ENCODE results near the gene CORO6. TPM values are rescaled to one million over a fixed set of nuclear protein-coding genes. Genes with fewer than 3 reads are reported as not detected.

CORO6 gene
- total RNA-seq, 4 donors from 2014 or later = 65.3 to 161 (median 99.2) TPM

GRCh38 chr17:29620779-29621500, 1.8 kb downstream of the CORO6 start:
- TF ChIP-seq POLR2A (IDR thresholded peaks at IDR 0.05) = no peak
- no peak for TF ChIP-seq CTCF (IDR thresholded peaks at IDR 0.05)

GRCh38 chr17:29620271-29620670, 2.4 kb downstream of the CORO6 start:
- TF ChIP-seq CTCF (IDR thresholded peaks at IDR 0.05) (no peak), POLR2A (IDR thresholded peaks at IDR 0.05) (no peak)
- intact Hi-C loops (cut with DNase I) = no loop called here
- WGBS, 2 donors = 94 to 100% methylated on average over 4 of the region's 4 CpGs
- Histone ChIP-seq H3K27ac (no peak overlapping the region), H3K4me1 (peaks cover 31 to 72% of the 10 kb centered on the region in 2 donors), H3K9me3 (no peaks in the 10 kb centered on the region), H3K4me3 (replicated peaks in 1 of 3) (no peak overlapping the region), H3K27me3 (no peaks in the 10 kb centered on the region), H3K36me3 (no peaks in the 10 kb centered on the region)
- DNase-seq = no peak

More at GRCh38 chr17:29620779-29621500, 1.8 kb downstream of the CORO6 start:
- 96% methylated on average over 12 of the region's 12 CpGs for WGBS, 2 donors
- Histone ChIP-seq H3K36me3 (no peaks in the 10 kb centered on the region), H3K27me3 (no peaks in the 10 kb centered on the region), H3K4me3 (replicated peaks in 1 of 3) (no peak overlapping the region), H3K9me3 (no peaks in the 10 kb centered on the region), H3K27ac (no peak overlapping the region), H3K4me1 (peaks cover 25 to 75% of the 10 kb centered on the region in 2 donors)
- DNase-seq = no peak
- intact Hi-C loops (cut with DNase I) = no loop called here

- no peaks in the 10 kb centered on the region for H3K36me3 ChIP-seq
- no peak overlapping the region for H3K4me3 ChIP-seq (replicated peaks in 1 of 3)
- TF ChIP-seq POLR2A (IDR thresholded peaks at IDR 0.05) (no peak), CTCF (IDR thresholded peaks at IDR 0.05) (peak in 3 of 6 experiments; percentile 25 to 43 (median 32))
- no peaks in the 10 kb centered on the region for H3K9me3 ChIP-seq
- intact Hi-C loops (cut with DNase I) = loop anchor here (5.0 kb wide), 1 partner anchor 37 kb away; no protein-coding TSS in a partner anchor
- H3K27ac ChIP-seq = no peak overlapping the region
- peaks cover 38 to 69% of the 10 kb centered on the region in 2 donors for H3K4me1 ChIP-seq
- DNase-seq = peak; percentile 59 to 61
- no peaks in the 10 kb centered on the region for H3K27me3 ChIP-seq
Observed at GRCh38 chr17:29619251-29619650, 3.5 kb downstream of the CORO6 start.

GRCh38 chr17:29618272-29619065, 4.2 kb downstream of the CORO6 start:
- no peak for TF ChIP-seq POLR2A (IDR thresholded peaks at IDR 0.05)
- TF ChIP-seq CTCF (IDR thresholded peaks at IDR 0.05) = peak in 1 of 6 experiments; percentile 1
- H3K27me3 ChIP-seq = no peaks in the 10 kb centered on the region
- no peak overlapping the region for H3K27ac ChIP-seq
- no peak for DNase-seq
- H3K36me3 ChIP-seq = no peaks in the 10 kb centered on the region
- peaks cover 44 to 77% of the 10 kb centered on the region in 2 donors for H3K4me1 ChIP-seq
- intact Hi-C loops (cut with DNase I) = loop anchor here (5.0 kb wide), 1 partner anchor 36 kb away; no protein-coding TSS in a partner anchor
- no peak overlapping the region for H3K4me3 ChIP-seq (replicated peaks in 1 of 3)
- 61% methylated on average over 9 to 17 of the region's 22 CpGs for whole genome bisulfite sequencing, 2 donors
- no peaks in the 10 kb centered on the region for H3K9me3 ChIP-seq
